ENCODE results near the gene ANKRD31. TPM values are rescaled to one million over a fixed set of nuclear protein-coding genes. Genes with fewer than 3 reads are reported as not detected.

The ANKRD31 gene
- total RNA-seq, 4 donors from 2014 or later, result 0.19 TPM; not detected in 3

DNA sequence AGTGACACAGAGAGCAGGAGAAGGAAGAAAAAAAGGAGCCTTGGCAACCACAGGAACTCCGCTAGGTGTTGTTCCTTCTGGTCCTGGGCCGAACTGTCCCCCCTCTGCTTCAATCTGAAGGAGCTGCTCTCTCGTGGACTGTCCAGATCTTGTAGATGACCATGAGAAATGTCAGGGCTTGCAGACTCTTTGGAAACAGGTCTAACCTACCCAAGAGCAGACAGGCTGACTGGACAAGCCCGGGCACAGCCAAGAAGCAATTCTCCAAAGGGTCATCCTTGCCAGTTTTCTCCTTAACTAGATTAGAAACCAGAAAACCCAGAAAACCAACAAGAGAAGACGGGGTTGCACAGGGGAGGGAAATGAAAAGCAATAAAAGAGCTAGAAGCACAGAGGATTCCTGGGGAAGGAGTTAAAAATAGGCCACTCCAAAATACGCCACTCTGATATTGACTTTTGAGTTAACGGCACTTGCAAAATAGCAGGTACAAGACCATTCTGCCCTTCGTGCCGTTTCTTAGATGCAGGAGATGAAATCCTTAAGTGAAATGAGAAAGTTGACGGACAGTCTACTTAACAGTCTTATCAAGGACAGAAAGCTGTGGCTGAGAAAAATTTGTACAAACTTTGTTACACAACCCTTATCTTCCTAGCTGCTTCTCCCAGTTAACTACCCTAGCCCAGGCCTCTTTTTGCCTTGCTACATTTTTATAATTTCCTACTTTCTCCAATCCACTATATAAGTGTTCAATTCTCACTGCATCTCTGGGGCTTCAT lies 190.1 kb downstream of the ANKRD31 start:
- no peak for DNase-seq
- Histone ChIP-seq H3K27ac (no peak overlapping the region), H3K9me3 (no peaks in the 10 kb centered on the region), H3K4me3 (no peak overlapping the region), H3K36me3 (peaks cover 0 to 19% (median 0%) of the 10 kb centered on the region in 3 donors), H3K4me1 (peaks cover 0 to 33% (median 0%) of the 10 kb centered on the region in 4 donors), H3K27me3 (no peaks in the 10 kb centered on the region)
- TF ChIP-seq POLR2A (IDR thresholded peaks at IDR 0.05), result no peak
- TF ChIP-seq, protein P1, sequence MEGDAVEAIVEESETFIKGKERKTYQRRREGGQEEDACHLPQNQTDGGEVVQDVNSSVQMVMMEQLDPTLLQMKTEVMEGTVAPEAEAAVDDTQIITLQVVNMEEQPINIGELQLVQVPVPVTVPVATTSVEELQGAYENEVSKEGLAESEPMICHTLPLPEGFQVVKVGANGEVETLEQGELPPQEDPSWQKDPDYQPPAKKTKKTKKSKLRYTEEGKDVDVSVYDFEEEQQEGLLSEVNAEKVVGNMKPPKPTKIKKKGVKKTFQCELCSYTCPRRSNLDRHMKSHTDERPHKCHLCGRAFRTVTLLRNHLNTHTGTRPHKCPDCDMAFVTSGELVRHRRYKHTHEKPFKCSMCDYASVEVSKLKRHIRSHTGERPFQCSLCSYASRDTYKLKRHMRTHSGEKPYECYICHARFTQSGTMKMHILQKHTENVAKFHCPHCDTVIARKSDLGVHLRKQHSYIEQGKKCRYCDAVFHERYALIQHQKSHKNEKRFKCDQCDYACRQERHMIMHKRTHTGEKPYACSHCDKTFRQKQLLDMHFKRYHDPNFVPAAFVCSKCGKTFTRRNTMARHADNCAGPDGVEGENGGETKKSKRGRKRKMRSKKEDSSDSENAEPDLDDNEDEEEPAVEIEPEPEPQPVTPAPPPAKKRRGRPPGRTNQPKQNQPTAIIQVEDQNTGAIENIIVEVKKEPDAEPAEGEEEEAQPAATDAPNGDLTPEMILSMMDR (IDR thresholded peaks at IDR 0.05), result no peak

DNA sequence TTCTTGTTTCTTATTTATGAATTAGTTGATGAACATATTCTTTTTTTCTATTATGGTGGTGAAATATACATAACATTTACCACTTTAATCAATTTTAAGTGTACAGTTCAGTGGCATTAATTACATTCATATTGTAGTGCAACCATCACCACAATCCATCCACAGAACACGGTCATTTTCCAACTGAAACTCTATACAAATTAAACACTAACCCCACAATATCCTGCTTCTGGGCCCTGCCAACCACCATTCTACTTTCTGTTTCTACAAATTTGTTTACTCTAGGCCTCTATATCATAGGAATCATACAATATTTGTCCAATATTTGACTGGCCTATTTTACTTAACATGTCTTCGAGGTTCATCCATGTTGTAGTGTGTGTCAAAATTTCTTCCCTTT lies 191.6 kb downstream of the ANKRD31 start:
- H3K36me3 ChIP-seq, result peaks cover 0 to 24% (median 0%) of the 10 kb centered on the region in 3 donors
- TF ChIP-seq, protein P1 (IDR thresholded peaks at IDR 0.05), result no peak
- no peak for TF ChIP-seq POLR2A (IDR thresholded peaks at IDR 0.05)
- no peaks in the 10 kb centered on the region for H3K9me3 ChIP-seq

DNA sequence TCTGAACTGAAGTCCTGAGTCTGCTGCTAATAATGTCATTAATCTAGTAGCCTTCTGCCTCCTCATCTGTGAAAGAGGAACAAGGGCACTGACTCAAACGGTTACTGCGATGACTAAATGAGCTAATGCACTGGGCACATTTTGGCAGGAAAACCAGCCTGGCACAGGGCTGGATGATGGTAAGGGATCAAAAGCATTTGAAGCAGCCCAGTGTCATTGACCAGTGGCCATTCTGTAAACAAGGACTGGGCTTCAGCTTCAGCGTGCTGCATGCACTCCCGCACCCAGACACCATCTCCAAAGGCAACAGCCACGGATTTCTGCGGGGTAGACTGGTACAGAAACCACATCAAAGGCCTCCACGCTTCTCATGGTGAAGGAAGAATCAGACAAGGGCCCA lies 192.3 kb downstream of the ANKRD31 start:
- peaks cover 0 to 24% (median 0%) of the 10 kb centered on the region in 3 donors for H3K36me3 ChIP-seq
- no peak for DNase-seq
- no peaks in the 10 kb centered on the region for H3K9me3 ChIP-seq
- TF ChIP-seq, protein P1 (IDR thresholded peaks at IDR 0.05), result no peak
- TF ChIP-seq POLR2A (IDR thresholded peaks at IDR 0.05), result no peak
- peaks cover 0 to 12% (median 0%) of the 10 kb centered on the region in 4 donors for H3K4me1 ChIP-seq
- H3K27ac ChIP-seq, result no peak overlapping the region
- no peaks in the 10 kb centered on the region for H3K27me3 ChIP-seq
- no peak overlapping the region for H3K4me3 ChIP-seq

More for the DNA sequence above, 191.6 kb downstream of the ANKRD31 start:
- Histone ChIP-seq H3K4me3 (no peak overlapping the region), H3K4me1 (peaks cover 0 to 18% (median 0%) of the 10 kb centered on the region in 4 donors), H3K27me3 (no peaks in the 10 kb centered on the region), H3K27ac (no peak overlapping the region)
- no peak for DNase-seq

DNA sequence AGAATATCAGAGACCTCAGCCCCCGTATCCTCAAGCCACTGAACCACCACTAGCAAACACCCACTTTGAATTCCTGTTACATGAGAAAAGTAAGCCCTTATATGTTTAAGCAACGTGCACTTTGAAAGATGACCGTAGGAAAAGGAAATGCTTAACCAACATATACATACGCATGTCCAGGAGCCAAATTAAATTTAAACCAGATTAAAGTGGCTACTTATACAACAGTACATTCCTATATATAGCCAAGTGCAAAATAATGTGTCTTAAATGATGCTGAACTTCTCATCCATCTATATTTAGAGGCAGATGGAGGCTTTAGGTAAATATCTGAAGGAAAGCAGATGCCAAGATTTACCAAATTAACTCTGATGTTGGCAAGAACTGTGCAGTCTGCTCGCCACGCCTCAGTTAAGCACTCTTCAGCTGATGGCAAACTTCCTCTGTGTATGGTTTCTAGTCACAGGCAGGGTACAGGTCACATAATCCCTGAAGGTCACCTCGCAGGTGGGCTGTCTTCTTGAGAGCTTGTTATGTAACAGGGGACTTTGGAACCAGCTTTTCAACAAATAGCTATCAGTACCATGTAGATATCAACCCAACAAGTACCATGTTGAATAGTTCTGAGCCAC lies 192.9 kb downstream of the ANKRD31 start:
- TF ChIP-seq, protein P1 (IDR thresholded peaks at IDR 0.05), result no peak
- no peak for TF ChIP-seq POLR2A (IDR thresholded peaks at IDR 0.05)
- Histone ChIP-seq H3K27ac (no peak overlapping the region), H3K9me3 (no peaks in the 10 kb centered on the region)

DNA sequence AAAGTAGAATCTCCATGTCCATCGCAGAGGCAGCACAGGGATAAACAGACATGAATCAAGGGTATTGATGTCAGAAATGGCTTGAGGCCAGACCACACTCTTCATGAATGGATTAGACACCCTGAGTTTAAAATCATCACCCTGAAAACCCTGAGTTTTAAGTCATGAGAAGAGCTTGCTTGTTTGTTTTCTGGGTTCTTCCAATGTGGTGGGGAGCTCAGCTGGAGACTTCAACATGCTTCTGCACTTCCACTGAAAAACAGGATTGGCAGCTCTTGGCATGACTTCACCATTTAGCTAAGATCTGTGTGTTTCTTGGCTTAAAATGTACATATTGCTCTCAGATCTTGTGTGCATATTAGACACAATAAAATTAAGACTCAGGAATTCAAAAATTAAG lies 194.2 kb downstream of the ANKRD31 start:
- Histone ChIP-seq H3K4me1 (no peaks in the 10 kb centered on the region), H3K9me3 (no peaks in the 10 kb centered on the region), H3K27me3 (no peaks in the 10 kb centered on the region), H3K27ac (no peak overlapping the region), H3K4me3 (no peak overlapping the region), H3K36me3 (peaks cover 0 to 24% (median 0%) of the 10 kb centered on the region in 3 donors)
- no peak for TF ChIP-seq POLR2A (IDR thresholded peaks at IDR 0.05)
- TF ChIP-seq, protein P1 (IDR thresholded peaks at IDR 0.05), result no peak
- no peak for DNase-seq

More for the DNA sequence above, 192.9 kb downstream of the ANKRD31 start:
- no peak for DNase-seq
- H3K36me3 ChIP-seq, result peaks cover 0 to 24% (median 0%) of the 10 kb centered on the region in 3 donors
- peaks cover 0 to 8% (median 0%) of the 10 kb centered on the region in 4 donors for H3K4me1 ChIP-seq
- H3K4me3 ChIP-seq, result no peak overlapping the region
- no peaks in the 10 kb centered on the region for H3K27me3 ChIP-seq
